Endothelial cell (in vitro differentiated cells): Measurements from ENCODE around the gene KCTD19. TPM values are rescaled to one million over a fixed set of nuclear protein-coding genes. Genes with fewer than 3 reads are reported as not detected.

Experiments used
- DNase-seq: peaks from one replicate; pipeline ENCODE4 v3.0.0; 2021; ENCODE audit warnings: low spot score
- H3K27ac Mint-ChIP-seq: one replicate; pipeline ENCODE4 v1.8.0; 2021; ENCODE audit warnings: mixed read lengths, inconsistent platforms; ENCODE audit not compliant: unreplicated experiment
- H3K27me3 Mint-ChIP-seq: one replicate; pipeline ENCODE4 v1.8.0; 2021; ENCODE audit warnings: mild to moderate bottlenecking, moderate library complexity, mixed read lengths, inconsistent platforms; ENCODE audit not compliant: unreplicated experiment
- H3K36me3 Mint-ChIP-seq: one replicate; pipeline ENCODE4 v1.8.0; 2021; ENCODE audit warnings: mild to moderate bottlenecking, low read depth, mixed read lengths, inconsistent platforms; ENCODE audit not compliant: unreplicated experiment
- H3K4me1 Mint-ChIP-seq: one replicate; pipeline ENCODE4 v1.8.0; 2021; ENCODE audit warnings: mild to moderate bottlenecking, mixed read lengths, inconsistent platforms; ENCODE audit not compliant: unreplicated experiment
- H3K4me3 Mint-ChIP-seq: one replicate; pipeline ENCODE4 v1.8.0; 2021; ENCODE audit warnings: mild to moderate bottlenecking, mixed read lengths, inconsistent platforms; ENCODE audit not compliant: unreplicated experiment
- H3K9me3 Mint-ChIP-seq: one replicate; pipeline ENCODE4 v1.8.0; 2021; ENCODE audit warnings: mixed read lengths, inconsistent platforms; ENCODE audit not compliant: unreplicated experiment
- total RNA-seq: library from RNA; stranded (reverse); fragmentation: NEBNext Ultra II Directional; extraction: Animal tissue kit (Norgen Biotek cat#: 25700); gene quantifications from one replicate; pipeline ENCODE4 v1.2.1, GENCODE V29; 2021; ENCODE audit not compliant: unreplicated experiment
- TF ChIP-seq, protein P1 (sequence below): fragments of 200-600 bp; sonication (generic); IDR thresholded peaks from one replicate; pipeline ENCODE4 v1.5.0; 2021; ENCODE audit warnings: antibody characterized with exemption; ENCODE audit not compliant: unreplicated experiment

KCTD19 gene
- total RNA-seq, 1 donor from 2014 or later: 2.0 TPM

DNA sequence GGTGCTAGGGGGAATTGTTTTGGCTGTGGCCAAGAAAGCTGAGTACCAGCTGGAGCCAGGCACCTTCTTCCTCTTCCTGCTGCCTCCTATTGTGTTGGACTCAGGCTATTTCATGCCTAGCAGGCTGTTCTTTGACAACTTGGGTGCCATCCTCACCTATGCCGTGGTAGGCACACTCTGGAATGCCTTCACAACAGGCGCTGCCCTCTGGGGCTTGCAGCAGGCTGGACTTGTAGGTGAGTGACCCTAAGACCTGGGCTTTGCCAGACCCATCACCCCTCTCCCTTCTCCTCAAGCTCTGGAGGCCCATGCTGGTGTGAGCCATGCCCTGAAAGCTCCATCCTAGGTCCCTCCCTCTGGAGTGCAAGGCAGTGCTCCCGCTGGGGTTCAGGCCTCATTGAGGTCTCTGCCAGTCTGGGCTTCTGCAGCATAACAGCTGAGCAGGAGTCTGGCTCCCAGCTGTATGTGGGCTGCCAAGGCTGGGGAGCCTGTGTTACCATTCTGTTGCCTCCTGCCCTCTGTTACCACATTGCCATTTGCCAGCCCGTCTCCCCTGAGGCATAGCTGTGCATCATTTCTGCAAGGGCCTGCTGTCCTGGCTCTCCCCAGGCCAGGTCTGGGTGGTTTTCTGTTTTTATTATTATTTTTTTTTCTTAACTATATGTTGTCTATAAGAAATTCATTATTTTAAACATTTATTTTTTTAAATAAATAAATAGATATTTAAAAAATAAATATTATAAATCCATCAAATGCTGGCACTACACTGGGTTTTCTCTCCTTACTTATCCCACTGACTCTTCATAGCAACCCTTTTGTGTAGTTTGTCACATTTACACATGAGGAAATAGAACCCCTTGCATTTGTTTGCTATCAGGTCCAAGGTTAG, 73.7 kb downstream of the KCTD19 start:
- no peak overlapping the region for H3K27ac Mint-ChIP-seq
- peaks cover 15% of the 10 kb centered on the region for H3K36me3 Mint-ChIP-seq
- TF ChIP-seq, protein P1, sequence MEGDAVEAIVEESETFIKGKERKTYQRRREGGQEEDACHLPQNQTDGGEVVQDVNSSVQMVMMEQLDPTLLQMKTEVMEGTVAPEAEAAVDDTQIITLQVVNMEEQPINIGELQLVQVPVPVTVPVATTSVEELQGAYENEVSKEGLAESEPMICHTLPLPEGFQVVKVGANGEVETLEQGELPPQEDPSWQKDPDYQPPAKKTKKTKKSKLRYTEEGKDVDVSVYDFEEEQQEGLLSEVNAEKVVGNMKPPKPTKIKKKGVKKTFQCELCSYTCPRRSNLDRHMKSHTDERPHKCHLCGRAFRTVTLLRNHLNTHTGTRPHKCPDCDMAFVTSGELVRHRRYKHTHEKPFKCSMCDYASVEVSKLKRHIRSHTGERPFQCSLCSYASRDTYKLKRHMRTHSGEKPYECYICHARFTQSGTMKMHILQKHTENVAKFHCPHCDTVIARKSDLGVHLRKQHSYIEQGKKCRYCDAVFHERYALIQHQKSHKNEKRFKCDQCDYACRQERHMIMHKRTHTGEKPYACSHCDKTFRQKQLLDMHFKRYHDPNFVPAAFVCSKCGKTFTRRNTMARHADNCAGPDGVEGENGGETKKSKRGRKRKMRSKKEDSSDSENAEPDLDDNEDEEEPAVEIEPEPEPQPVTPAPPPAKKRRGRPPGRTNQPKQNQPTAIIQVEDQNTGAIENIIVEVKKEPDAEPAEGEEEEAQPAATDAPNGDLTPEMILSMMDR: no peak
- no peak for DNase-seq
- H3K4me1 Mint-ChIP-seq: peaks cover 32% of the 10 kb centered on the region
- peaks cover 13% of the 10 kb centered on the region for H3K27me3 Mint-ChIP-seq
- no peaks in the 10 kb centered on the region for H3K9me3 Mint-ChIP-seq
- no peak overlapping the region for H3K4me3 Mint-ChIP-seq

- H3K9me3 Mint-ChIP-seq: no peaks in the 10 kb centered on the region
- TF ChIP-seq, protein P1: no peak
- H3K27ac Mint-ChIP-seq: peak overlapping the region; percentile 22
- peak overlapping the region; percentile 92 for H3K4me3 Mint-ChIP-seq
- peaks cover 4% of the 10 kb centered on the region for H3K36me3 Mint-ChIP-seq
- peaks cover 40% of the 10 kb centered on the region for H3K4me1 Mint-ChIP-seq
- peaks cover 14% of the 10 kb centered on the region for H3K27me3 Mint-ChIP-seq
- no peak for DNase-seq
Observed at GRCh38 chr16:67250045-67250327, 76.6 kb downstream of the KCTD19 start.

DNA sequence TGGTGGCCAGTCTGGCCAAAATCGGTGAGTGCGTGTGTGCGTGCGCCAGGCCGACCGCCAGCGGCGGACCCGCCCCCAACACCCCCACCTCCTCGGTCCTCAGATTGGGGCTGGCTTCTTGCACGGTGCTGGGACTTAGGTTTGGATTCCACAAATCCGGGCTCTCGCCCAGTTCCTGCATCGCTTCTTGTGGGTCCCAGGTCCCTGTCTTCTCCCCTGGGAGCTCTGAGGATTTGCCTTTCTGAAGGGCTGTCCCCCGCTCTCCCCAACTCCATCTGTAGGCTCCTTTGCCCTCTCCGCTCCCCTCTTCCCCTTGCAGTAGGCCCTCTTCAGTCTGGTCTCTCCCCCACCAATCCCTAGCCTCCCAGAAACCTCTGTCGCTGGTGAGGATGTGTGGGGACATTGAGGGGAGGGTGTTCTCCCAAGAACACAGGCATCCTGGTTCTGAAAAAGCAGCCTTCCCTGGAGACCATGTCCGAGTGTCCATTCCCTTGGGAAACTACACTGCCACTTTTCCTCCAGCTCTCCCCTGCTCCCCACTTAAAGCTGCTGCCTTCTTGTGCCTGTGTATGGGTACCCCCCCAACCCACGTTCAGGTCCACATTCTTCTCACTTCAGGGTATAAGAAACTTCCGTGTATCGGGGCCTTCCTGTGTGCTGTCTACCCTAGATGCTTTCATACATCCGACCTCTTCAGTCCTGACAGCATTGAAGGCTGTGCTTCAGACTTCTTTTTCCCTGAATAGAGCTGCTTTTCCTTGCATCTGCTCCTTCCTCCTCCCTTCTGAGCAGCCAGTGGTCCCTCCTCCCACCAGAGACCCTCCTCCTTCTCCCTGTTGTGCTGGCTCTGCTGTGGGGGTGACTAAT, 77.1 kb downstream of the KCTD19 start:
- peaks cover 14% of the 10 kb centered on the region for H3K27me3 Mint-ChIP-seq
- H3K4me3 Mint-ChIP-seq: peak overlapping the region; percentile 92
- H3K36me3 Mint-ChIP-seq: peaks cover 4% of the 10 kb centered on the region
- peak overlapping the region; percentile 22 for H3K27ac Mint-ChIP-seq
- no peaks in the 10 kb centered on the region for H3K9me3 Mint-ChIP-seq
- no peak for DNase-seq
- H3K4me1 Mint-ChIP-seq: peaks cover 46% of the 10 kb centered on the region
- TF ChIP-seq, protein P1: no peak

GRCh38 chr16:67248401-67249177, 78.0 kb downstream of the KCTD19 start, which contains the start of gene SLC9A5:
Gene SLC9A5 (plus strand): TSS chr16:67248979. CDS start chr16:67249015, 36 bp downstream.
- Mint-ChIP-seq H3K9me3 (no peaks in the 10 kb centered on the region), H3K36me3 (peaks cover 4% of the 10 kb centered on the region), H3K27me3 (peaks cover 14% of the 10 kb centered on the region), H3K4me1 (peaks cover 53% of the 10 kb centered on the region), H3K4me3 (peak within 1 kb of the TSS; percentile 94), H3K27ac (peak within 1 kb of the TSS; percentile 62)
- DNase-seq: peak; percentile 48
- TF ChIP-seq, protein P1: no peak
